Activated effector memory CD4-positive, alpha-beta T cell treated with anti-CD3 and anti-CD28 coated beads, Interleukin-2, amount 50 U/mL, for 16 hours (primary cell): Measurements from ENCODE around the gene STK24.
"Not testable (repeated sequence)": the region's sequence is repeated elsewhere in the genome, so short reads cannot be mapped to it uniquely, and the experiment has no call there.

Experiments
- DNase-seq: peaks from one replicate; pipeline ENCODE4 v3.0.0-alpha.2; 2020

The STK24 gene

DNA sequence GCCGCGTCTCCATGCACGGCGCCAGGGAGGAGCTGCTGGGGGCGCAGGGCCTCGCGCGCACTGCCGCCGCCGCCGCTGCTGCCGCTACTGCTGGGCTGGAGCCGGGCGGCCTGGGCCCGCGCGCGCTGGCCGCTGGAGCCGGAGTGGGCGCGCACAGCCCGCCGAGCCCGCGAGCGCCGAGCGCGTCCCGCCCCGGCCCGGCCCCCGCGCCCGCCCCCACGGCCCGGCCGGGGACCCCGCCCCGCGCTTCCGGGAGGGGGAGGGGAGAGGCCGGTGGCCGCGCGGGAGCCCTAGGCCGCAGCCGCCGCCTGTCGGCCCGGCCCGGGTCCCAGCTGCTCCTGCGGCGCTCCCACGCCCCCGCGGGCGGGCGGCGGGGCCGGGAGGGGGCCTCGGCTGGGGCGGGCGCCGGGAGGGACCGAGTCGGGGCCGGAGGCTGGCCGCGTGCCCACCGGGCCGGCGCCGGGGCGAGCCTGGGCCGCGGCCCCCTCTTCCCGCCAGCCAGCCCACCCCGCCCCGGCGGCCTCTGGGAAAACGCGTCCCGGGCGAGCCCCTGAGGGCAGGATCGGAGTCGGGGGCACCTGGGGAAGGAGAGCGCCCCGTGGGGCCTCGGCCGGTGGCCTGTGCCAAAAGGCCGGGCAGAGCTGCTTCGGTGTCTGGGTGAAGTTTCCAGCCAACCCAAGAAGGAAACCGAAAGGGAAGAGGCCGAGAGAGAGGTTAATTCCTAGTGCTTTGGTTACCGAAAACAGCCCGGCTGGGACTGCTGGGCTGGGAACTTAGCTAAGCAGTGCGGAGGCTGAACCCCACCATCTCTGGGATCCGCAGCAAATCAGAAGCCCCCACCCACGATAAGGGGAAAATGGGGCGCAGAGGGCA lies at the start of gene STK24:
Gene STK24 (minus strand): TSS at position 145 of the 873 bp plus-strand sequence. CDS start 321 bp downstream, outside the sequence.
- DNase-seq = peak; percentile 87

DNA sequence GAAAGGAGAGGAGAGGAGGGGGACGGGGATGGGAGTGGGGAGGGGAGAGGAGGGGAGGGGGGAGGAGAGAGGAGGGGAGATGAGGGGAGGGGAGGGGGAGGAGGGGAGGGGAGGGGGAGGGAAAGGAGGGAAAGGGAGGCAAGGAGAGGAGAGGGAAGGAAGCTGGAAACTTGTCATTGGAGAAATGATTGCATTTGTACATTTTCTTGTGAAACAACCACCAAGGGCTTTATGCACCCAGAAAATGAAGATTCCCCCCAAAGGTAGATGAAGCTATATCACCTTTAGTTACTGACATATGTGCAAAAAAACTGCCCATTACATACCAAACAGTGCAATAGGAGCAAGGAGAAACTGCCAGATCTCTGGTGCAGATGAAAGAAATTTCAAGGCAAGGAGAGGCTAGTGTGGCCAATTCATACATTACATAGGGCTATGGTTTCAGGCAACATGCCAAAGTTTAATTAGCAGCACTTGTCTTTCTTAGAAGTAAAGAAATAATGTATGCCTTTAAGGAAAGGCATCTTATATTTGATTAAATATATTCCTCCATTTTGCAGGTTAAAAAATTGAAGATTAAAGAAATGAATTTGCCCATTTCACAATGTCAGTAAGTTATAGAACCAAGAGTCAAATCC lies 49.5 kb upstream of the STK24 start:
- no peak for DNase-seq

DNA sequence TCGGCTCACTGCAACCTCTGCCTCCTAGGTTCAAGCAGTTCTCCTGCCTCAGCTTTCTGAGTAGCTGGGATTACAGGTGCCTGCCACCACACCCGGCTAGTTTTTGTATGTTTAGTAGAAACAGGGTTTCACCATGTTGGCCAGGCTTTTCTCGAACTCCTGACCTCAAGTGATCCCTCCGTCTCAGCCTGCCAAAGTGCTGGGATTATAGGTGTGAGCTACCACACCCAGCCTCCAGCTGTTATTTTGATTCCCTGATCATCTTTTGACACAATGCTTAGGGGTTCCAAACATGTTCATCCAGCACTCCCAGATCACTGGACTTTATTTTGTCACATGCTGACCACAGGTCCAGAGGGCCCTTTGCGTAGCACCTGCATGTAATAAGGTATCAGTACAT lies 47.7 kb upstream of the STK24 start:
- not testable (repeated sequence) for DNase-seq

DNA sequence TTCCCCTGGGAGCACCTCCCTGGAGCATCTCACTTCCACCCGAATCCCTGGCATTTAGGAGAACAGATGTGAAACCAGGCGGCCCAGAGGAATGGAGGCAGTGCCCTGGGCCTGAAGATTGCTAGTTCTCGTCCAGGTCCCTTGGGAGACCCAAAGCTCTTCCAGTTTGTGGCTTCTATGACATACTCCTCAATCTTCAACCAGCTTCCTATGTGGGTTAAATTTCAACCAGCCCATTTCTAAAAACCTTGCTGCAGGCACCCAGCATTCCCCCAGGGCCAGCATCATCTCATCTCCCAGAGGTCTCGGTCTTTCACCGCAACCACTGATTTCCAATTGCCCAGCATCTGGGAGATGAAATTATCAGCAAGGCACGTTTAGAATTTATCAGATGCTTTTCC lies 46.0 kb upstream of the STK24 start:
- no peak for DNase-seq

DNA sequence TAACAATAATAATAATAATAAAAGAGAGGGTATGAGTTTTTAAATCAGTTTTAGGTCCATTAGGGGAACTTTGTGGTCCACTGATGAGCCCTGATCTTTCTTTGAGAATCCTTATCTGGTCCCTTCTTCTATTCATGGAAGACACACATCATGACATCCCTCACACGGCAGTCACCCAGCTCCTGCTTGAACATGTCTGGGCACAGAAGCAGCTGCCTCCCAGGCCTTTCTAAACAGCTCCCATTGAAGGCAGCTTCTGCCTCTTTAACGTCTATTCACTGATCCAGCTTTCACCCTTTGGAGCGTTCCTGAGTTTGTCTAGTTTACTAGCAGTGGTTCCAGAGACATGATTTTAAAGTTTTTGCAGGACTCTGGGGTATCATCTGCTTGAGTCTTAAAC lies 42.6 kb upstream of the STK24 start:
- DNase-seq = no peak

DNA sequence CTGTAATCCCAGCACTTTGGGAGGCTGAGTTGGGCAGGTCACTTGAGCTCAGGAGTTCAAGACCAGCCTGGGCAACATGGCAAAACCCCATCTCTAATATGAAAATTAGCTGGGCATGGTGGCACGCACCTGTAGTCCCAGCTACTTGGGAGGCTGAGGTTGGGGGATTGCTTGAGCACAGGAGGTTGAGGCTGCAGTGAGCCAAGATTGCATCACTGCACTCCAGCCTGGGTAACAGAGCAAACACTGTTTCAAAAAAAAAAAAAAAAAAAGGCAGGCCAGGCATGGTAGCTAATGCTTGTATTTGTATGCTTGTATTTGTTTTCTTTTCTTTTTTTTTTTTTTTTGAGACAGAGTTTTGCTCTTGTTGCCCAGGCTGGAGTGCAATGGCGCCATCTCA lies 38.7 kb upstream of the STK24 start:
- DNase-seq = not testable (repeated sequence)

DNA sequence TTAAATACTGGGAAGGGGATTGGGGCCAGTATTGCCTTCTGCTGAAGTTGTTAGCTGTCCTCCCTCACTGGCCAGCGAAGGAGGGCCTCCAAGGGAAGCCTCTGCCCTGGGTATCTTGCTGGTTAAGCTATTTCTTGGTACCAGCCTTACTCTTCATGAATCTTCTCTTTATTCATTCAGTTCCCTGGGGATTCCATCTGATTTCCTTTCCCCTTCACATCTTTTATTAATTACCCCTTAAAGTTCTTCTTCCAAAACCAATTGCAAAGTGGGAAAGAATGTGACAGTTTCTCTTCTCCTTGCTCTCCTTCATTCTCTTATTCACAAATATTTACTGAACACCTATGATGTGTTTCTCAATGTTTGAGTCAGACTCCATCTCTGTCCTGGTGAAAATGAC lies 36.7 kb upstream of the STK24 start:
- DNase-seq = no peak

DNA sequence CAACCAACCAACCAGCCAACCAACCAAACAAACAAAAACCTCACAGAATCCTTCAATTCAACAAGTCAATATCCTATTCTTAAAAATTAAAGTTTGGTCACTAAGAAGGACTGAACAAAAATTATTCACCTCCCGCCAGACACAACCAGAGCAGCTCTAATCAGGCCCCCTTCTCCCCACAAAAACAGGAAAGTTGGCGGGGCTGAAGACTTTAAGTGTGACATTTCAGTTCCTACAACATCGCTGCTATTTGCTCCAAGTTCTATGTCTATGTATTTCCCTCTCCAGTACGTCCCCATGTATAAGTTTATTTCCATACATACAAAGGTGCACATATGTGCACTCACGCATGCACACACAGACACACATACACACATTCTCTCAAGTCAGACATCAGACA lies 32.8 kb upstream of the STK24 start:
- DNase-seq = no peak

DNA sequence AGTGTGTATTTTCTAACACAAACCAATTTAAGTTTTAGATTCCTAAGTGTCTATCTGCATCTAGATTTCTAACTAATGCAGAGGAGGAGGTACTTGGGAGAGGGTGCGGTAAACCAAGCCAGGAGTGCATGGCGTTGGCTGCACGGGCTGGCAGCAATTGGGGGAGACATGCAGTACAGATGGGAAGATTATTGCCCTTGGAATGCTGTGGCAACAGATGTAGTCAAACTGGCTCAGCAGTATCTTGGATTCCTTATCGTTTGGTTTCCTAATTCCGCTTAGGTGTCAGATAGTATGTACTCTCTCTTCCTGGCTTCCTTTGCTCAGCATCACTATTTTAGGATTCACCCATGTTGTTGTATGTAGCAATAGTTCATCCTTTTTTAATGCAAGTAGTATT lies 29.4 kb upstream of the STK24 start:
- no peak for DNase-seq

DNA sequence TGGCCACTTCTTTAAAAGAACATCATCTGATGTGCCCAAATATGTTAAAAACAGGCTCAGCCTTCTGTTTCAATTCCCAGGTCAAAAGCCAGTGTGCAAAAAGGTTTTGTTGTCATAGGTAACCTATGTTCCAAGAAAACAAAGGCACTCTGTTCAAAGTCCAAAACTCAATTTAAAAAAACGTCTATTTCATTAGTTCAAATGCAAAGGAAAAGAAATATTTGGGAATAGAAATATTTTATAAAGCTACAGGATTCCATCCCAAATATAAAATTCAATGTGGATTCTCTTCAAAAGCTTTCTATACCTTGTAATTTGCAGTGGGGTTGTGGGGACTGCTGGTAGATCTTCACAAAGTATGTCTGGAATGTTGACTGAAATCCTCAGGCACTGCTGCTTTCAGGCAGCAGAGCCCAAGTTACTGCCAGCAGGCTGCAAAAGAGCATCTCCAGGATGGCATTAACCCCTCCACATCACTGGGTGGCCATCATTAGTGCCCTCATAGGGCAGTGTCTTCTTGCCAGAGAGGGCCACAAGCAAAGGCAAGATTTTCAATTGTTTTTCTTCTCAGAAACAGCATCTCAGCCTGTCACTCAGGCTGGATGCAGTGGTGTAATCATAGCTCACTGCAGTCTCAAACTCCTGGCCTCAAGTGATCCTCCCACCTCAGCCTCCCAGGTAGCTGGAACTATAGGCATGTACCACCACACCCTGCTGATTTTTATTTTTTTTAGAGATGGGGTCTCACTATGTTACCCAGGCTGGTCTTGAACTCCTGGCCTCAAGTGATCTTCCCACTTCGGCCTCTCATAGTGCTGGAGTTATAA lies 22.8 kb upstream of the STK24 start:
- DNase-seq = no peak

DNA sequence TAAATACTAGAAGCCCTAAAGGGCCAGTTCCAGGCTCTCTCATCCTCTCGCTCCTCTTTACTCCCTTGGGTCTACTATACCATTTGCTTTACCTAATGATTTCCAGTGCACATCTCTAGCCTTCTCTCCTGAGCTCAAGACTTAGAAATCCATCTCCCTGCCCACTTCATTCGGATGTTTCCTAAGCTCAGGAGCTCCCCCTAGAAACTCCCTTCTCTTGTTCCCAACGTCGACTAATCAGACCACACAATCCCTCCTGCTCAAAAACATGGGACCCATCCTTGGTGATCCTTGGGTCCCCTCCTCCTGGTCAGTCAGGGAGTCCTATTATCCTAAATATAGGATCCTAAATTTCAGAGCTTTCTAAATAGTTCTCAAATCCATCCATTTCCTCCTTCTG lies 21.1 kb upstream of the STK24 start:
- no peak for DNase-seq

DNA sequence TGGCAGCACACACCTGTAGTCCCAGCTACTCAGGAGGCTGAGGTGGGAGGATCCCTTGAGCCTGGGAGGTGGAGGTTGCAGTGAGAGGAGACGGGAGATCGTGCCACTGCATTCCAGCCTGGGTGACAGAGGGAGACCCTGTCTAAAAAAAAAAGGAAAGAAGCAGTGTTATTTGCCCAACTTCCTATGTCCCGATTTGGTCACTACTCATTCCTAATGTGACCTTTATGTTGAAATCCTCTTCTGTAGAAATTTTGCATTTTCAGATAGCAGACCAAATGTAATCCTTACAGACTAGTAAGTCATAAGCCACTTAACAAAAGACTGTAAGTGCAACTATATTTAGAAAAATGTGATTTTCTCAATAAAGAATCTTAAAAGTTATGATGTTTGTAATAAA lies 18.2 kb upstream of the STK24 start:
- no peak for DNase-seq

DNA sequence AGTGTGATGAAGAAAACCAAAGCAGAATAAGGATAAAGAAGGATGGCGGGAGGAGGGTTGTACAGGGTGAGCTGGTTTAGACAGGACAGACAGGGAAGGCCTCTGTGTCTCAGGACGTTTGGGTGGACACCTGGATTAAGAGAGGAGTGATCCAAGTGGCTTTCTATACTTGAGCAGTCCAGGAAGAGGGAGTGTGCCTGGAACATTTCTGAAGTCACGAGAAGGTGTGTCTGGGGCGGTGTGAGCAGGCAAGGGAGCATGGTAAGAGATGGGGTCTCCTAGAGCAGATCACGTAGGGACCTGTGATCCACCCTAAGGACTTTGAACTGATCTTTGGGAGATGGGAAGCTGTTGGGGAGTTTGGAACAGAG lies 15.4 kb upstream of the STK24 start:
- DNase-seq = no peak

DNA sequence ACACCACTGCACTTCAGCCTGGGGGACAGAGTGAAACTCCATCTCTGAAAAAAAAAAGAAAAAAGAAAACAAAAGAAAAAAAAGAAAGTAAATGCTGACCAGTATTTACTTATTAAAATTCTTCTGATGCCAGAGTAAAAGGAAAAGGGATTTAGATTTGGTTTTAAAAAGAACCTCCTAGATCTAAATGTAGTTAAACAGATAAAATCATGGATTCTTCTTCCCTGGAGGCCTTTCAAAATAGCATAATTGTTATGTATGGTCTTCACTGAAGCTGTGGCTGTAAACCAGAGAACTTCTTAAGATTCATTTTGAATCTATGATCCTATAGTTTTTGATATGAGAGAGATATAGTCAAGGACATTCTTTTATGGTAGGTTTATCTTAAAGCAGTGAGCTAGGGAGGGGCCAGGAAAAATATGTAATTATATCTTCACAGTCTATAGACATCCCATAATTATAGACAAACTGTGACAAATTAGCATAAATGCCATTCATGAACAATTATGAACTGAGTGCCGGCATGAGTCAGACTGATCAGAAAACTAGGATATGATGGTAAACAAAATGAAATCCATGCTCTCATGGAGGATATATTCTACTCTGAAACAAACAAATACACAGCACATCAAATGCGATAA lies 14.9 kb upstream of the STK24 start:
- no peak for DNase-seq

DNA sequence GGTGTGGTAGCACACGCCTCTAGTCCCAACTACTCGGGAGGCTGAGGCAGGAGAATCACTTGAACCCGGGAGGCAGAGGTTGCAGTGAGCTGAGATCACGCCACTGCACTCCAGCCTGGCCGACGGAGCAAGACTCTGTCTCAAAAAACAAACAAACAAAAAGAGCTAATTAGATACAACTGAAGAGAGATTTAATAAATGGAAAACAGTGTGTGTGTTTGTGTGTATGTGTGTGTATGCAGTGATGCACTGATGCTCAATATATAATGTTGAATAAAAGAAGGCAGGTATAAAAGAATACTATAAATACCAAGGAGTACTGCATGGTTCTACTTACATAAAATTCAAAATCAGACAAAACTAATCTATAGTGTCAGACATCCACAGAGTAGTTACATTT lies 13.6 kb upstream of the STK24 start:
- DNase-seq = not testable (repeated sequence)

DNA sequence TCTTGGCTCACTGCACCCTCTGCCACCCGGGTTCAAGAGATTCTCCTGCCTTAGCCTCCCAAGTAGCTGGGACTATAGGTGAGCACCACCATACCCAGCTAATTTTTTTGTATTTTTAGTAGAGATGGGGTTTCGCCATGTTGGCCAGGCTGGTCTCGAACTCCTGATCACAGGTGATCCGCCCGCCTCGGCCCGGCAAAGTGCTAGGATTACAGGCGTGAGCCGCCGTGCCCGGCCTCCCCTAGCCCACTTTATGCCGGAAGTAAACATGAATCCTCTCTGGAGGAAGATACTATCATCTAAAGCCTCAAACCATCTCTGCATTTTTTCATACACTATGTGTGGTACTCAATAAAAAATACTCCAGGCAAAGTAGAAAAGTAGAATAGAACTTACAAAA lies 12.6 kb upstream of the STK24 start:
- not testable (repeated sequence) for DNase-seq

DNA sequence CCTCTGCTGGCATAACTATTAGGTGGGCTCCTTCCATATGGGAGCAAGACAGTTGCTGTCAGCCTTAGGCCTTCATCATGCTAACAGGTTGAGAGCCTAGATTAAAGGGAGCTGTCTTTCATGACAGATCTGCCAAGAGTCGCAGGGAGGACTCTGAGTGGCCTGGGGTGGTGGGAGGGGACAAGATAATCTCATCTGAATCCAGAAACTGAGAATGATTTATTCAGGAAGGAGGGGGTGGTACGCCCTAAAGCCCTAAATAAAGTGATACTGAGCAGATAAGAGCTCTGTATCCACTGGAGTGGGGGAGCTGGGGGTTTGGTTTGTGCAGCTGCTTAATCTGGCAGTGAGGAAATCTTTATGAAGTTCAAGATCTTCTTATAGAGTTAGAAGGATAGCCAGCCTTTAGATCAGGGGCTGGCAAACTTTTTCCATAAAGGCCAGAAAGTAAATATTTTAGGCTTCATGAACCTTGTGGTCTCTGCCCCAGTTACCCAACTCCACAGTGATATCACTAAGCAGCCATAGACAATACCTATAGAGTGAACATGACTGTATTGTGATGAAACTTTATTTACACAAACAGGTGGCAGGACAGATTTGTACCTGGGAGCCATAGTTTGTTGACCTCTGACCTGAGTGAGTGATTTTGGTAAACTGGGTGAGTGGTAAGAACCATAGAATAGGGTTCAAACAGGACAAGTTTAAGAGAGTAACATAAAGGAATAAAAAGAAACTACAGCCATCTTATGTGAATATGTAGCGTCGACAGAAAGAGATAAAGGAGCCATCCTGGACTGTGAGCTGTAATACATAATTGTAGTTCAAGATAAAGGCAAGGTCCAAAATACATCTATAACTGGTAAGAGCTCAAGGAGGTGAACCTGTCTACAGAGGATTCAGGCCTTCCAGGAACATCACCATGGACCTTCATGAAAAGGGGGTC lies 9.8 kb upstream of the STK24 start:
- no peak for DNase-seq

DNA sequence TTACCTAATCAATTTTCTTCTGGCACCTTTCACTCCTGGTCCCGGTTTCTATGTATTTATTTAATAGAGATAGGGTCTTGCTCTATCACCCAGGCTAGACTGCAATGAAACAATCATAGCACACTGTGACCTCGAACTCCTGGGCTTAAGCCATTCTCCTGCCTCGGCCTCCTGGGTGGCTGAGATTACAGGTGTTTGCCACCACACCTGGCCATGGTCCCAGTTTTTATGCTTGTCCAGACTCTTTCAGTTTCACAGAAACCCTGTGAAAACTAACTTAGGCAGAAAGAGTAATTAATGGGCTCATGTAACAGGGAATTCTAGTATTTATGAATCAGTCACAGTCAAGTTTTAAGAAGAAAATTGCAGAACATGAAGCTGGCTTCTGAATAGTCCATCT lies 9.0 kb upstream of the STK24 start:
- no peak for DNase-seq

DNA sequence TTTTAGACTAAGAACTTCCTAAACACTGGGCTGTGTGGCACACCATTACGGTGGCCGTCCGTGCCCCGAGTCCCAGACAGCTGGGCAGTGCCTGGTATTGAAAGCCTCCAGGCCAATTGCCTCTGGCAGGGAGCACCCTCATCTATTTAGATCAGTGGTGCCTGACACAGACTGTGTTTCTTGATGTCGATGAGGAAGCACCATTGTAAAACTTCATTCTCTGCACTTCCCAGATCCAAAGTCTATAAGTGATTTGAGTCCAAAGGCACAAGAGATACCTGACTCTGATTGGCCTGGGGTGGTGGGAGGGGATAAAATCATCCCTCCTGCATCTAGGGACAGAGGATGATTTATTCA lies 8.5 kb upstream of the STK24 start:
- no peak for DNase-seq

DNA sequence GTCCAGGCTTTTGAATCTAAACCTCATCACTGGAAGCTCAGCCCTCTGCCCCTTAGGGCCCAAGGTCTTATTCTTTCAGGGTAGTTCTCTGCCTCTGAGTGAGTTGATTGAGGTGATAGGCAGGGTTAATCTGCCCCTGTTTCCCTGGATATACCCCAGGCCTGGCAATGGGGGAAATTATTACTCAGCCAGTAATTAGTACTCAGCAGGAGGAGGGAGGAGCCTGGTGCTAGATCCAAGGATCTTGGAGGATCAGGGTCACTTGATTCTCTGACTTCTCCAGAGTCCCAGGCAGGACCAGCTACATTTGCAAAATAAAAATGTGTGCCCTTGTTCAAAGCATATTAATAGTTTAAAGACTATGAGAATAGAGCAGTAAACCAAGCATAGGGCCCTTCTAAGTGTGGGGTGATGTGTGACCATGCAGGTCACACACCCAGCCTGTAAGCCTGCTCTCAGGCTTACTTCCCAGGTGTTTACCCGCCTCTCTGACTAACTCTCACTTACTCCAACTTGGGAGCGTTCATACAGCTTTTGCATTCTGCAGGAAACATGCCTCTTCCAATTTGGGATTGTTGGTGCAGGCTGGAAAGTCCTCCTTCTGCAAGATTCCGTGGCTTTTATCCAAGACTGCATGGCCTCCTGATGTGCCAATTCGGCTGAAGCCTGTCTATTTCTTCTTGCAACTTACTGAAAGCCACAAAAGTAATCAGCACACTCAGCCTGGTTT lies 7.9 kb upstream of the STK24 start:
- no peak for DNase-seq

DNA sequence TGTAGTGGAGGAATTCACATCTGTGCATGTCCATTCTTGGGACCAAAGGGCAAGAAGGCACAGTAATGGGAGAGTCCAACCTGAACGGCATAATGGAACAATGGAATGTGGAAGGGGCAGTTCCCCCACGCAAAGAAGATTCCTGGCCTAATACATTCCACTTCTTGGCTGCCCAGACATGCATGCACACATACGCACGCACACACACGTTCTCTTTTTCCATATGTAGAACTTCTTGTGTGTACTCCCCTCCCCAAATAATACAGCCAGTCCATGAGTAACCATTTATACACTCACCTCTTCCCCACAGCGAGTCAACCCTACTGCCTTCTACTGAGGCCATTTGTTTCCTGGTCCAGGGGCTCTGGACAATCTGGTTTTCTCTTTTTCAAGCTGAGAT lies 6.0 kb upstream of the STK24 start:
- no peak for DNase-seq
